H1 (cell line): ENCODE results near the gene CDKN2B-AS1. TPM values are rescaled to one million over a fixed set of nuclear protein-coding genes. Genes with fewer than 3 reads are reported as not detected.

Experiments used
- CTCF ChIA-PET: fragments of 300-600 bp; sonication (Branson Sonifier 250); formaldehyde crosslinking; loops from one replicate; lab custom pipeline; 2021; ENCODE audit not compliant: partially characterized antibody; lab: Charles Lee
- POLR2A ChIA-PET: fragments of 300-600 bp; sonication (Branson Sonifier 250); formaldehyde crosslinking; loops from one replicate; lab custom pipeline; 2021; ENCODE audit warnings: inconsistent platforms; ENCODE audit not compliant: partially characterized antibody; lab: Charles Lee
- DNase-seq, 2 experiments: peaks; one replicate each; pipeline versions ENCODE4 v3.0.0 to v3.0.0-alpha.2; 2010 to 2022; ENCODE audit warnings: low spot score in 2 of 2, low read depth in 1 of 2, mixed read lengths in 1 of 2
- FAIRE-seq: peaks from 2 replicates; lab custom pipeline; 2011; peaks lifted over from hg19 to GRCh38; lab: Jason Lieb, UNC
- H2AFZ ChIP-seq: 2 replicates; pipeline ENCODE4 v1.8.1; 2012; ENCODE audit warnings: low read length, inconsistent platforms
- H2AK5ac ChIP-seq: 2 replicates; pipeline ENCODE4 v1.6.1; 2013; ENCODE audit warnings: low read depth, low read length
- H2BK120ac ChIP-seq: replicated peaks from 2 replicates; pipeline ENCODE3; 2013; ENCODE audit warnings: low read depth, low read length, inconsistent platforms
- H2BK12ac ChIP-seq: 2 replicates; pipeline ENCODE4 v1.6.1; 2013; ENCODE audit warnings: low read depth, low read length
- H2BK15ac ChIP-seq: 2 replicates; pipeline ENCODE4 v1.6.1; 2013; ENCODE audit warnings: low read length
- H2BK20ac ChIP-seq: 2 replicates; pipeline ENCODE4 v1.6.1; 2013; ENCODE audit warnings: low read length
- H2BK5ac ChIP-seq: 2 replicates; pipeline ENCODE4 v1.6.1; 2013; ENCODE audit warnings: low read depth, low read length
- H3K14ac ChIP-seq: 2 replicates; pipeline ENCODE4 v1.6.1; 2013; ENCODE audit warnings: inconsistent platforms; ENCODE audit not compliant: insufficient read length
- H3K18ac ChIP-seq: 2 replicates; pipeline ENCODE4 v1.6.1; 2013; ENCODE audit warnings: low read length; ENCODE audit errors: extremely low read depth
- H3K23ac ChIP-seq: 2 replicates; pipeline ENCODE4 v1.6.1; 2013; ENCODE audit warnings: inconsistent platforms; ENCODE audit not compliant: insufficient read length
- H3K23me2 ChIP-seq: 2 replicates; pipeline ENCODE4 v1.6.1; 2013; ENCODE audit warnings: low read depth, low read length
- H3K27ac ChIP-seq: 2 replicates; pipeline ENCODE4 v1.6.1; 2011; ENCODE audit warnings: low read depth, low read length, inconsistent platforms
- H3K27me3 ChIP-seq, 4 experiments: replicated peaks in 1 of 4; 1 replicate in 1 of 4; 2 replicates in 3 of 4; pipeline versions ENCODE4 v1.6.1 to v1.8.1; 2011 to 2013; ENCODE audit warnings: low read length in 3 of 4, mild to moderate bottlenecking in 3 of 4, inconsistent platforms in 2 of 4, mixed read lengths in 2 of 4, moderate library complexity in 1 of 4; ENCODE audit not compliant: control insufficient read depth in 3 of 4, insufficient read depth in 3 of 4; ENCODE audit errors: extremely low read depth in 1 of 4
- H3K36me3 ChIP-seq, 4 experiments: 2 replicates each; pipeline versions ENCODE4 v1.6.1 to v1.8.1; 2011 to 2013; ENCODE audit warnings: mild to moderate bottlenecking in 4 of 4, low read length in 3 of 4, moderate library complexity in 2 of 4, control low read depth in 1 of 4, inconsistent platforms in 1 of 4; ENCODE audit not compliant: insufficient read depth in 4 of 4, control insufficient read depth in 2 of 4
- H3K4ac ChIP-seq: replicated peaks from 2 replicates; pipeline ENCODE3; 2013; ENCODE audit warnings: low read length, low read depth, mixed read lengths, inconsistent platforms; ENCODE audit not compliant: insufficient read length
- H3K4me1 ChIP-seq, 4 experiments: replicated peaks in 1 of 4; 1 replicate in 1 of 4; 2 replicates in 3 of 4; pipeline versions ENCODE4 v1.6.1 to v1.8.1; 2011 to 2013; ENCODE audit warnings: low read length in 3 of 4, inconsistent platforms in 2 of 4, mixed read lengths in 1 of 4; ENCODE audit not compliant: insufficient read depth in 4 of 4, control insufficient read depth in 3 of 4
- H3K4me2 ChIP-seq, 2 experiments: 2 replicates each; pipeline versions ENCODE4 v1.6.1 to v1.8.1; 2011 to 2013; ENCODE audit warnings: low read depth in 2 of 2, low read length in 2 of 2, control low read depth in 1 of 2, inconsistent platforms in 1 of 2, mild to moderate bottlenecking in 1 of 2; ENCODE audit not compliant: insufficient read depth in 1 of 2
- H3K4me3 ChIP-seq, 4 experiments: fragments of 200-600, 300-600 bp in 1 of 4; sonication (generic), shearing (Covaris generic), sonication (Bioruptor Twin) in 1 of 4; 2 replicates each; pipeline versions ENCODE4 v1.5.1 to v1.8.1; 2011 to 2016; ENCODE audit warnings: low read length in 4 of 4, low read depth in 3 of 4, control low read depth in 2 of 4, inconsistent platforms in 2 of 4, mild to moderate bottlenecking in 2 of 4, mixed read lengths in 1 of 4, moderate library complexity in 1 of 4; ENCODE audit not compliant: insufficient read depth in 2 of 4; ENCODE audit errors: extremely low read depth in 1 of 4
- H3K56ac ChIP-seq: replicated peaks from 2 replicates; pipeline ENCODE3; 2013; ENCODE audit warnings: low read depth, mild to moderate bottlenecking, mixed read lengths, low read length, inconsistent platforms; ENCODE audit not compliant: insufficient read length
- H3K79me1 ChIP-seq: 2 replicates; pipeline ENCODE4 v1.6.1; 2013; ENCODE audit warnings: low read depth, low read length, control low read depth
- H3K79me2 ChIP-seq, 2 experiments: 2 replicates each; pipeline versions ENCODE4 v1.6.1 to v1.8.1; 2012 to 2013; ENCODE audit warnings: low read length in 2 of 2, mild to moderate bottlenecking in 2 of 2, inconsistent platforms in 1 of 2; ENCODE audit not compliant: insufficient read depth in 2 of 2, control insufficient read depth in 1 of 2
- H3K9ac ChIP-seq, 4 experiments: replicated peaks in 1 of 4; 1 replicate in 1 of 4; 2 replicates in 3 of 4; pipeline versions ENCODE4 v1.6.1 to v1.8.1; 2011 to 2013; ENCODE audit warnings: low read depth in 3 of 4, low read length in 3 of 4, control low read depth in 2 of 4, mild to moderate bottlenecking in 2 of 4, moderate library complexity in 2 of 4, inconsistent platforms in 1 of 4; ENCODE audit errors: extremely low read depth in 1 of 4
- H3K9me3 ChIP-seq, 2 experiments: 2 replicates each; pipeline versions ENCODE4 v1.6.1 to v1.8.1; 2012 to 2013; ENCODE audit warnings: mild to moderate bottlenecking in 2 of 2, moderate library complexity in 2 of 2, control low read depth in 1 of 2, inconsistent platforms in 1 of 2, low read depth in 1 of 2, low read length in 1 of 2, mixed read lengths in 1 of 2; ENCODE audit not compliant: insufficient read depth in 2 of 2
- H4K20me1 ChIP-seq, 2 experiments: replicated peaks in 1 of 2; 2 replicates each; pipeline versions ENCODE3 to v1.8.1; 2011 to 2013; ENCODE audit warnings: inconsistent platforms in 2 of 2, low read length in 2 of 2, mild to moderate bottlenecking in 1 of 2; ENCODE audit not compliant: insufficient read depth in 2 of 2, control insufficient read depth in 1 of 2
- H4K5ac ChIP-seq: 2 replicates; pipeline ENCODE4 v1.6.1; 2013; ENCODE audit warnings: low read length, low read depth, mixed read lengths, inconsistent platforms; ENCODE audit not compliant: insufficient read length
- H4K8ac ChIP-seq: 2 replicates; pipeline ENCODE4 v1.8.0; 2013; ENCODE audit warnings: mild to moderate bottlenecking, moderate library complexity, low read length, inconsistent platforms; ENCODE audit not compliant: insufficient read depth; ENCODE audit errors: extremely low read depth
- H4K91ac ChIP-seq: replicated peaks from 2 replicates; pipeline ENCODE3; 2013; ENCODE audit warnings: low read length, mixed read lengths, inconsistent platforms; ENCODE audit not compliant: insufficient read length
- CBX5 ChIP-seq: fragments of 300-800, 300-1000 bp; sonication (generic); IDR thresholded peaks from 2 replicates; pipeline ENCODE4 v1.7.1; 2016; ENCODE audit warnings: antibody characterized with exemption, low read length, low read depth
- CTBP2 ChIP-seq: IDR thresholded peaks from 2 replicates; pipeline ENCODE4 v1.7.0; 2011; ENCODE audit warnings: borderline replicate concordance, mild to moderate bottlenecking, moderate library complexity, mixed read lengths, low read length; ENCODE audit not compliant: insufficient read depth, insufficient read length
- FOSL1 ChIP-seq: IDR thresholded peaks from 2 replicates; pipeline ENCODE4 v1.6.1; 2011; ENCODE audit warnings: mild to moderate bottlenecking, low read depth, low read length, moderate library complexity; ENCODE audit not compliant: insufficient read depth
- MAX ChIP-seq: IDR thresholded peaks from 2 replicates; pipeline ENCODE4 v1.6.1; 2012; ENCODE audit warnings: inconsistent platforms
- NANOG ChIP-seq: IDR thresholded peaks from 2 replicates; pipeline ENCODE4 v1.6.1; 2011; ENCODE audit warnings: low read length, low read depth, mild to moderate bottlenecking, inconsistent platforms; ENCODE audit not compliant: insufficient read depth, poor library complexity, severe bottlenecking
- NRF1 ChIP-seq: IDR thresholded peaks from 2 replicates; pipeline ENCODE4 v1.6.1; 2011; ENCODE audit warnings: mild to moderate bottlenecking, low read depth, low read length, improper control_type of control experiment
- RNF2 ChIP-seq: fragments of 200-900, 300-1000 bp; sonication (generic); IDR thresholded peaks from 2 replicates; pipeline ENCODE4 v1.7.1; 2016; ENCODE audit warnings: borderline replicate concordance, low read depth, mild to moderate bottlenecking, antibody characterized with exemption, low read length; ENCODE audit not compliant: poor library complexity, severe bottlenecking; ENCODE audit errors: missing control alignments
- SAP30 ChIP-seq: fragments of 300-600 bp; sonication (generic); IDR thresholded peaks from 2 replicates; pipeline ENCODE4 v1.7.1; 2012; ENCODE audit warnings: low read length, moderate library complexity, mild to moderate bottlenecking, inconsistent platforms; ENCODE audit not compliant: insufficient read depth, insufficient replicate concordance
- SP4 ChIP-seq: IDR thresholded peaks from 2 replicates; pipeline ENCODE4 v1.6.1; 2012; ENCODE audit warnings: low read length, inconsistent platforms
- TCF12 ChIP-seq: IDR thresholded peaks from 2 replicates; pipeline ENCODE4 v1.6.1; 2011; ENCODE audit warnings: low read depth, mild to moderate bottlenecking, low read length
- TEAD4 ChIP-seq: IDR thresholded peaks from 2 replicates; pipeline ENCODE4 v1.6.1; 2012; ENCODE audit warnings: low read depth, low read length, inconsistent platforms, mixed read lengths
- USF2 ChIP-seq: IDR thresholded peaks from 2 replicates; pipeline ENCODE4 v1.6.1; 2011; ENCODE audit warnings: low read length, improper control_type of control experiment
- YY1 ChIP-seq: IDR thresholded peaks from 2 replicates; pipeline ENCODE4 v1.6.1; 2011; ENCODE audit warnings: low read depth, mild to moderate bottlenecking, low read length
- WGBS, 2 experiments: shearing (Covaris generic) in 1 of 2; methylation state at CpG; one replicate each; pipeline versions ENCODE4 v1.1.6 to v1.1.7; 2013 to 2015; ENCODE audit warnings: low lambda C conversion rate in 2 of 2, mixed read lengths in 2 of 2, inconsistent platforms in 1 of 2, low coverage in 1 of 2, missing lambda C conversion rate in 1 of 2; ENCODE audit not compliant: insufficient replicate concordance in 2 of 2, insufficient coverage in 1 of 2, insufficient read length in 1 of 2; ENCODE audit errors: extremely low coverage in 1 of 2, missing lambda C conversion rate in 1 of 2; 5-methylcytosine and 5-hydroxymethylcytosine counted together
- polyA plus RNA-seq, 7 experiments: library from polyadenylated mRNA; depleted of rRNA in 3 of 7; stranded (reverse) in 5 of 7; unstranded in 2 of 7; fragments of >200 nt in 5 of 7; fragments of 200-250 nt in 2 of 7; gene quantifications; 1 replicate in 5 of 7; 2 replicates in 1 of 7; 4 replicates in 1 of 7; pipeline versions ENCODE4 v1.2.1 to v1.2.3, GENCODE V29; 2011 to 2013; ENCODE audit warnings: missing spikeins in 2 of 7, mixed read lengths in 2 of 7
- total RNA-seq: library from RNA; stranded (reverse); fragmentation: NEBNext Ultra II Directional; extraction: Animal tissue kit (Norgen Biotek cat#: 25700); gene quantifications from 2 replicates; pipeline ENCODE4 v1.2.1, GENCODE V29; 2021

The CDKN2B-AS1 gene
- total and polyA plus RNA-seq, 2 of the 8 experiments (the other 6 are each of a cell fraction or from before 2014, with no cell fraction given): not detected

- H2AFZ ChIP-seq: no peak overlapping the region
Measured at GRCh38 chr9:22078081-22078480, 83.5 kb downstream of the CDKN2B-AS1 start.

More at GRCh38 chr9:22078081-22078480, 83.5 kb downstream of the CDKN2B-AS1 start:
- H3K36me3 ChIP-seq: no peaks in the 10 kb centered on the region
- ChIA-PET CTCF (interaction anchor here (0.8 kb wide), 1 partner anchor 20 kb away, joined by 3 read pairs; no protein-coding TSS in a partner anchor), POLR2A (no interaction called here)
- H3K23ac ChIP-seq: no peak overlapping the region
- H3K18ac ChIP-seq: no peak overlapping the region
- H3K9ac ChIP-seq: no peak overlapping the region
- no peak overlapping the region for H3K14ac ChIP-seq
- FAIRE-seq (no peak), DNase-seq (no peak)
- H3K4me1 ChIP-seq: no peaks in the 10 kb centered on the region
- no peak overlapping the region for H2BK5ac ChIP-seq
- no peaks in the 10 kb centered on the region for H3K27me3 ChIP-seq
- H4K8ac ChIP-seq: no peak overlapping the region
- WGBS, 2 experiments: 81% methylated on average over 3 of the region's 3 CpGs; no CpG with 5 or more reads in 1 of the 2 experiments
- no peaks in the 10 kb centered on the region for H3K9me3 ChIP-seq
- H3K56ac ChIP-seq: no peak overlapping the region
- no peak overlapping the region for H4K91ac ChIP-seq
- H4K5ac ChIP-seq: no peak overlapping the region
- H3K79me2 ChIP-seq: no peaks in the 10 kb centered on the region
- TF ChIP-seq TEAD4: no peak
- no peak for TF ChIP-seq NANOG
- TF ChIP-seq CTBP2: no peak
- no peak for TF ChIP-seq YY1
- TF ChIP-seq MAX: no peak
- no peak for TF ChIP-seq USF2
- no peak for TF ChIP-seq SAP30
- no peak for TF ChIP-seq CBX5
- no peak for TF ChIP-seq RNF2
- no peak for TF ChIP-seq TCF12
- no peak for TF ChIP-seq NRF1
- no peak for TF ChIP-seq FOSL1
- TF ChIP-seq SP4: no peak
- H3K4me3 ChIP-seq: no peak overlapping the region
- no peak overlapping the region for H3K4me2 ChIP-seq
- no peak overlapping the region for H3K4ac ChIP-seq
- no peak overlapping the region for H2BK12ac ChIP-seq
- H3K27ac ChIP-seq: no peak overlapping the region
- H2BK20ac ChIP-seq: no peak overlapping the region
- no peaks in the 10 kb centered on the region for H3K79me1 ChIP-seq
- no peak overlapping the region for H2BK120ac ChIP-seq
- no peak overlapping the region for H2AK5ac ChIP-seq
- no peaks in the 10 kb centered on the region for H3K23me2 ChIP-seq
- H2BK15ac ChIP-seq: no peak overlapping the region
- no peaks in the 10 kb centered on the region for H4K20me1 ChIP-seq
